KMS-11 (cell line): ENCODE measurements around the gene HSP90AB1.

Source experiments
- H2AFZ ChIP-seq: fragments of 200-600 bp; sonication (generic); 2 replicates; pipeline ENCODE4 v1.6.1; 2016; ENCODE audit warnings: antibody characterized with exemption, mixed run types, low read depth
- H3K27ac ChIP-seq: fragments of 200-600 bp; sonication (generic); 2 replicates; pipeline ENCODE4 v1.6.1; 2016; ENCODE audit warnings: mild to moderate bottlenecking, mixed run types
- H3K27me3 ChIP-seq: fragments of 200-600 bp; sonication (generic); 2 replicates; pipeline ENCODE4 v1.6.1; 2017; ENCODE audit warnings: mild to moderate bottlenecking, low read depth, mixed run types, moderate library complexity; ENCODE audit not compliant: insufficient read depth
- H3K36me3 ChIP-seq: fragments of 200-600 bp; sonication (generic); 2 replicates; pipeline ENCODE4 v1.6.1; 2017; ENCODE audit warnings: mild to moderate bottlenecking, mixed run types; ENCODE audit not compliant: insufficient read depth
- H3K4me1 ChIP-seq: fragments of 200-600 bp; sonication (generic); 2 replicates; pipeline ENCODE4 v1.6.1; 2016; ENCODE audit warnings: mild to moderate bottlenecking, low read depth, mixed run types; ENCODE audit not compliant: poor library complexity, severe bottlenecking
- H3K4me2 ChIP-seq: fragments of 200-600 bp; sonication (generic); 2 replicates; pipeline ENCODE4 v1.7.0; 2016; ENCODE audit warnings: mild to moderate bottlenecking, mixed run types
- H3K4me3 ChIP-seq: fragments of 200-600 bp; sonication (generic); IDR thresholded peaks from 2 replicates; pipeline ENCODE4 v1.6.1; 2017; ENCODE audit warnings: low read depth, low read length, mixed read lengths; ENCODE audit not compliant: insufficient read depth
- H3K79me2 ChIP-seq: fragments of 200-600 bp; sonication (generic); 2 replicates; pipeline ENCODE4 v1.6.1; 2016; ENCODE audit warnings: low read depth, mixed run types; ENCODE audit not compliant: insufficient read depth
- H3K9ac ChIP-seq: fragments of 200-600 bp; sonication (generic); 2 replicates; pipeline ENCODE4 v1.6.1; 2016; ENCODE audit warnings: mild to moderate bottlenecking, mixed run types
- H4K20me1 ChIP-seq: fragments of 200-600 bp; sonication (generic); 2 replicates; pipeline ENCODE4 v1.6.1; 2016; ENCODE audit warnings: mild to moderate bottlenecking, mixed run types; ENCODE audit not compliant: insufficient read depth
- CTCF ChIP-seq: fragments of 200-600 bp; sonication (generic); conservative IDR thresholded peaks from 2 replicates; pipeline ENCODE4 v1.6.1; 2017; ENCODE audit warnings: low read depth, mild to moderate bottlenecking, antibody characterized with exemption, low read length, moderate library complexity, mixed read lengths

Gene HSP90AB1

GRCh38 chr6:44273617-44274016 lies 26.7 kb downstream of the HSP90AB1 start:
- H3K4me3 ChIP-seq: no peak overlapping the region
- H3K4me1 ChIP-seq: no peaks in the 10 kb centered on the region
- H3K9ac ChIP-seq: no peak overlapping the region
- no peak for TF ChIP-seq CTCF
- no peak overlapping the region for H2AFZ ChIP-seq
- H3K27ac ChIP-seq: no peak overlapping the region
- H3K36me3 ChIP-seq: no peaks in the 10 kb centered on the region
- H4K20me1 ChIP-seq: no peaks in the 10 kb centered on the region
- no peak overlapping the region for H3K4me2 ChIP-seq
- no peaks in the 10 kb centered on the region for H3K79me2 ChIP-seq
- peaks cover 55% of the 10 kb centered on the region for H3K27me3 ChIP-seq

- TF ChIP-seq CTCF: no peak
- H3K9ac ChIP-seq: no peak overlapping the region
- H3K27me3 ChIP-seq: peaks cover 56% of the 10 kb centered on the region
- H3K36me3 ChIP-seq: no peaks in the 10 kb centered on the region
- no peaks in the 10 kb centered on the region for H3K4me1 ChIP-seq
- H3K4me3 ChIP-seq: no peak overlapping the region
- H4K20me1 ChIP-seq: no peaks in the 10 kb centered on the region
- H2AFZ ChIP-seq: no peak overlapping the region
- no peak overlapping the region for H3K4me2 ChIP-seq
- no peak overlapping the region for H3K27ac ChIP-seq
- H3K79me2 ChIP-seq: no peaks in the 10 kb centered on the region
Observed at GRCh38 chr6:44275271-44275748, 28.4 kb downstream of the HSP90AB1 start.

GRCh38 chr6:44275749-44276648 lies 29.1 kb downstream of the HSP90AB1 start:
- H3K36me3 ChIP-seq: no peaks in the 10 kb centered on the region
- no peak overlapping the region for H3K9ac ChIP-seq
- H3K27me3 ChIP-seq: peaks cover 62% of the 10 kb centered on the region
- no peak overlapping the region for H3K27ac ChIP-seq
- H2AFZ ChIP-seq: no peak overlapping the region
- no peaks in the 10 kb centered on the region for H3K4me1 ChIP-seq
- no peaks in the 10 kb centered on the region for H3K79me2 ChIP-seq
- H4K20me1 ChIP-seq: no peaks in the 10 kb centered on the region
- TF ChIP-seq CTCF: no peak
- H3K4me2 ChIP-seq: no peak overlapping the region
- no peak overlapping the region for H3K4me3 ChIP-seq

GRCh38 chr6:44276667-44277640 lies 30.1 kb downstream of the HSP90AB1 start:
- H3K36me3 ChIP-seq: no peaks in the 10 kb centered on the region
- no peak overlapping the region for H3K9ac ChIP-seq
- H3K4me2 ChIP-seq: no peak overlapping the region
- no peak for TF ChIP-seq CTCF
- no peak overlapping the region for H3K4me3 ChIP-seq
- H2AFZ ChIP-seq: no peak overlapping the region
- no peaks in the 10 kb centered on the region for H3K4me1 ChIP-seq
- peaks cover 54% of the 10 kb centered on the region for H3K27me3 ChIP-seq
- H4K20me1 ChIP-seq: no peaks in the 10 kb centered on the region
- H3K27ac ChIP-seq: no peak overlapping the region
- no peaks in the 10 kb centered on the region for H3K79me2 ChIP-seq
